IPS-NIHi11 (cell line): Measurements from ENCODE around the gene TNFRSF6B.

Experiments used
- DNase-seq: peaks from one replicate; pipeline ENCODE4 v3.0.0; 2012; ENCODE audit warnings: mixed read lengths, low spot score

TNFRSF6B gene

DNA sequence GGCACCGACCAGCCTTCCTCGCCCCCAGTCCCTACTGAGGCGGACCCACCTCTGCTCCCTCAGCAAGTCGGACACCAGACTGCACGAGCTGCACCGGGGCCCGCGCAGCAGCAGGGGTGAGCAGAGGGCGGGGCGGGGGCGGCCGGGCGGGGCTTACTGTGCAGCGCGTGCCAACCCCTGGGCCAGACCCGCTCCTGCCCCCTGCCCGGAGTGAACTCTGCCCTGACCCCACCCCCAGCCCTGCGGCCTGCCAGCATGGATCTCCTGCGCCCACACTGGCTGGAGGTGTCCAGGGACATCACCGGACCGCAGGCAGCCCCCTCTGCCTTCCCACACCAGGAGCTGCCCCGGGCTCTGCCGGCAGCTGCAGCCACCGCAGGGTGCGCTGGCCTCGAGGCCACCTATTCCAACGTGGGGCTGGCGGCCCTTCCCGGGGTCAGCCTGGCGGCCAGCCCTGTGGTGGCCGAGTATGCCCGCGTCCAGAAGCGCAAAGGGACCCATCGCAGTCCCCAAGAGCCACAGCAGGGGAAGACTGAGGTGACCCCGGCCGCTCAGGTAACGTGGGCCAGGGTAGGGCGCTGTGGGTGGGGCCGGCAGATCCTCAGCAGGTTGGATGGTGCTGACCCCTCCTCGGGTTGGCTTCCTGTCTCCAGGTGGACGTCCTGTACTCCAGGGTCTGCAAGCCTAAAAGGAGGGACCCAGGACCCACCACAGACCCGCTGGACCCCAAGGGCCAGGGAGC lies 41.7 kb downstream of the TNFRSF6B start:
- peak; percentile 67 for DNase-seq

DNA sequence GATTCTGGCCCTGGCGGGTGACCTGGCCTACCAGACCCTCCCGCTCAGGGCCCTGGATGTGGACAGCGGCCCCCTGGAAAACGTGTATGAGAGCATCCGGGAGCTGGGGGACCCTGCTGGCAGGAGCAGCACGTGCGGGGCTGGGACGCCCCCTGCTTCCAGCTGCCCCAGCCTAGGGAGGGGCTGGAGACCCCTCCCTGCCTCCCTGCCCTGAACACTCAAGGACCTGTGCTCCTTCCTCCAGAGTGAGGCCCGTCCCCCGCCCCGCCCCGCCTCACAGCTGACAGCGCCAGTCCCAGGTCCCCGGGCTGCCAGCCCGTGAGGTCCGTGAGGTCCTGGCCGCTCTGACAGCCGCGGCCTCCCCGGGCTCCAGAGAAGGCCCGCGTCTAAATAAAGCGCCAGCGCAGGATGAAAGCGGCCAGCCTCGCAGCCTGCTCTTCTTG lies 42.3 kb downstream of the TNFRSF6B start:
- DNase-seq: peak; percentile 76

DNA sequence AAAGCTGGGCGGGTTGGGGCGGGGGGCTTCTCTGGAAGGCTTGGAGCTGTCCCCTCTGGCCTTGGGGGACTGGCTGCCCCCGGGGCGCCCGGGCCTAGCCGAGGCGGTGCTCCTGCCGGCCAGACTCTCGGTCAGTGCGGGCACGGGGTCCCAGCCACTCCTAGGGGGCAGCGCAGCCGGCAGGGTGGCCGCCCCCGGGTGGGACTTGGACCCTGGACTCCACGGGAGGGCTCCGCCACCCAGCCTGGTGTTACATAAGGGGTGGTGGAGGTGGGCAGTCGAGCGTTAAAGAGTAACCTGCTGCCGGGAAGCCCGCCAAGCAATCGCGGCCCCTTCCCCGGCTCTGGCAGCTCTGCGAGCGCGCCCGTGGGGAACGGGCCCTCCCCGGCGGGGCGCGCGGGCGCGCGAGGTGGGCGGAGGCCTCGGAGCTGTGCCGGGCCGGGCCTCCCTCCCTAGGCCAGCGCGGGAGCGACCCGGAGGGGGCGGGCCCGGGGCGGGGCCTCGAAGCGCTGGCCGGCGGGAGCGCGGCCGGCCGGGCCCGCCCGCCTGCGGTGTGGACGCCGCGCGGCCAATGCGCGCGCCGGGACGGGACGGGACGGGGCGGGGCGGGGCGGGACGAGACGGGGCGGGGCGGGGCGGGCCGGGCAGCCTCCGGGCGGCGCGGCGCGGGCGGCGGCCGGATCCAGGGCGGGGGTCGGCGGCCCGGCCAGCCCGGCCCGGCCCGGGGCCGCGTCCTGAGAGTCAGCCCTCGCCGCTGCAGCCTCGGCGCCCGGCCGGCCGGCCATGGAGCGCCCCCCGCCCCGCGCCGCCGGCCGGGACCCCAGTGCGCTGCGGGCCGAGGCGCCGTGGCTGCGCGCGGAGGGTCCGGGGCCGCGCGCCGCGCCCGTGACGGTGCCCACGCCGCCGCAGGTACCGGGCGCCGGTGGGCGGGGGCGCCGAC lies 42.9 kb downstream of the TNFRSF6B start, which contains the start of gene SLC2A4RG:
Gene SLC2A4RG, plus strand, starts transcription at position 647 of the 940 bp plus-strand sequence. Its CDS starts 137 bp downstream, at position 784.
- DNase-seq: peak; percentile 99

DNA sequence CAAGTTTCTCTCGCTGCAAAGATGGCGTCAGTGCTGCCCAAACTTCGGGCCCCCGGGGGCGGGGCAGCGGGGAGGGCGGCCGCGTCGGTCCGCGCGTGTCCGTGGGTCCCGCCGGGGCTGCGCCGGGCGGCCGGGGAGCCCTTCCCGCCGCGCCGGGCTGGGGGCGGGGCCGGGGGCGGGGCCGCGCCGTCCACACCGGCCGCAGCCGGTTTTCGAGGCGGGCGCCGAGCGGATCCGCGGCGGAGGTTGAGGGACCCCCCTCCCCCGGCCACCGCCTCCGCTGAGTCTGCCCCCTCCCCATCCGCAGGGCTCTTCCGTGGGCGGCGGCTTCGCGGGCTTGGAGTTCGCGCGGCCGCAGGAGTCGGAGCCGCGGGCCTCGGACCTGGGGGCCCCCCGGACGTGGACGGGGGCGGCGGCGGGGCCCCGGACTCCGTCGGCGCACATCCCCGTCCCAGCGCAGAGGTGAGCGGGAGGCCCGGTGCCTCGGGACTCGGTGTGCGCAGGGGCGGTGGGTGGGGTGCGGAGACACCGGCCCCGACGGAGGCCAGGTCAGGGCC lies 43.7 kb downstream of the TNFRSF6B start:
- DNase-seq: peak; percentile 76

DNA sequence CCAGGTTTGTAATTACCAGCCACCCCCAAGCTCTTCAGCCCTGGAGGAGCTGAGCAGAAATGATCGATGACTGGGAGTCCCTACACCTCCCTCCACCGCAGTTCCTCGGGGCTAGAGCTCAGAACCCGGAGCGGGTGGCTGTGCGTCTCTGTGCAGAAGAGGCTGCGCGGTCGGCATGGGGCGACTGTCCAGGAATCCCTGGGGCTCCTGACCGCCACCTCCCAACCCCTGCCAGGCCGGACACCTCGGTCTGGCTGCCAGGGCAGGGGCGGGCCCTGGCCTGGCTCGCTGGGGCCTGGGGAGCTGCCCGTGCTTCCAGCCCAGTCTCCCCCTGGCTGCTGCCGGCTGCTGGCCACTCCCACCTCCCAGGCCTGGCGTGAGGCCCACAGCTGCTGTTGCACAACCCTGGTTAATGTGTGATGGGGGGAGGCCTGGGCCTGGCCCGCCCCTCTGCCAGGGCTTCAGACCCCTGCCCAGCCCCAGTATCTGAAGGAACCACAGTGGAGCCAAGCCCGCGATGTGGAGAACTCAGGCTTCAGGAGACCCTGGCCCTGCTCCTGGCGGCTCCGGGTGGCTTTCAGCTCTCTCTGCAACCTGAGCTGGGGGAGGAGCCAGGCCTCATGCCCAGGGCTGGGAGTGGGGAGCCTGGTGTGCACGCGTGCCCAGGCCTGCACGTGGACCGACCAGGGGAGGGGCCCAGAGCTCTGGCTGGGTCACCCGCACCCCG lies 44.3 kb downstream of the TNFRSF6B start:
- peak; percentile 89 for DNase-seq

DNA sequence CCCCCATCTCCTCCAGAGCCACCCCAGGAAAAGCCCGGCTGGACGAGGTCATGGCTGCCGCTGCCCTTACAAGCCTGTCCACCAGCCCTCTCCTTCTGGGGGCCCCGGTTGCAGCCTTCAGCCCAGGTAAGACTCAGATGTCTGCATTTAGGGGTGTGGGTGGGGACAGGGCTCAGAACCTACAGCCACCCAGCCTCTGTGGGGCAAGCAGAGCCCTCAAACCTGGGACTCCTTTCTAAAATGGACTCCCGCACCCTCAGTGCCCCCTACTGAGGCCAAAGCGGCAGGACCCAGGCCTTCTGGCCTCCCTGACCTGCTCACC lies 44.9 kb downstream of the TNFRSF6B start:
- DNase-seq: no peak

DNA sequence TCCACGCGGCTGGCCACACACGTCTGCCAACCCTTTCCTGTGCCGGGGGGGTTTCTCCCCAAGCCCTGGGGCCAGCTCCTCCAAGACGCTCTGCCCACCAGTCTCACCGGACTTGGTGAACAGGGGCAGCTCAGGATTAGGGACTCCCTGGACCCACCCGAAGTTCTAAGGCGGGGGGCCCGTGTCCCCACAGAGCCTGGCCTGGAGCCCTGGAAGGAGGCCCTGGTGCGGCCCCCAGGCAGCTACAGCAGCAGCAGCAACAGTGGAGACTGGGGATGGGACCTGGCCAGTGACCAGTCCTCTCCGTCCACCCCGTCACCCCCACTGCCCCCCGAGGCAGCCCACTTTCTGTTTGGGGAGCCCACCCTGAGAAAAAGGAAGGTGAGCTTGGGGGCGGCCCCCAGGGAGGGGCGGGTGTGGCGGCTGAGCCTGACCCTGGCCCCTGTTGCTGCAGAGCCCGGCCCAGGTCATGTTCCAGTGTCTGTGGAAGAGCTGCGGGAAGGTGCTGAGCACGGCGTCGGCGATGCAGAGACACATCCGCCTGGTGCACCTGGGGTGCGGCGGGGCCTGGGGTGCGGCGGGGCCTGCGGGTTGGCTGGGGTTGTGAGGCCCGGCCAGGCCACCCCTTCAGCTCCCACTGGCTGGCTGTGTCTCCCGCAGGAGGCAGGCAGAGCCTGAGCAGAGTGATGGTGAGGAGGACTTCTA lies 45.4 kb downstream of the TNFRSF6B start:
- no peak for DNase-seq

DNA sequence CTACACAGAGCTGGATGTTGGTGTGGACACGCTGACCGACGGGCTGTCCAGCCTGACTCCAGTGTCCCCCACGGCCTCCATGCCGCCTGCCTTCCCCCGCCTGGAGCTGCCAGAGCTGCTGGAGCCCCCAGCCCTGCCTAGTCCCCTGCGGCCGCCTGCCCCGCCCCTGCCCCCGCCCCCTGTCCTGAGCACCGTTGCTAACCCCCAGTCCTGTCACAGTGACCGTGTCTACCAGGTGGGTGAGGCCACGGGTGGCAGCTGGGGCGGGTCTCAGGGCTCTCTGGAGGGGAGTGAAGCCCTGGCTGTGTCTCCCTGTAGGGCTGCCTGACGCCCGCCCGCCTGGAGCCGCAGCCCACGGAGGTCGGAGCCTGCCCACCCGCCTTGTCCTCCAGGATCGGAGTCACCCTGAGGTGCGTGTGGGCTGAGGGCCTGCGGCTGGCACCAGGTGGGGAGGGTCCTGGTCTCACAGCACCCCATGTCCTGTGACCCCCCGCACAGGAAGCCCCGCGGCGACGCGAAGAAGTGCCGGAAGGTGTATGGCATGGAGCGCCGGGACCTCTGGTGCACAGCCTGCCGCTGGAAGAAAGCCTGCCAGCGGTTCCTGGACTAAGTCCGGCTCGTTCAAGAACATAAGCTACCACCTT lies 46.1 kb downstream of the TNFRSF6B start:
- no peak for DNase-seq

DNA sequence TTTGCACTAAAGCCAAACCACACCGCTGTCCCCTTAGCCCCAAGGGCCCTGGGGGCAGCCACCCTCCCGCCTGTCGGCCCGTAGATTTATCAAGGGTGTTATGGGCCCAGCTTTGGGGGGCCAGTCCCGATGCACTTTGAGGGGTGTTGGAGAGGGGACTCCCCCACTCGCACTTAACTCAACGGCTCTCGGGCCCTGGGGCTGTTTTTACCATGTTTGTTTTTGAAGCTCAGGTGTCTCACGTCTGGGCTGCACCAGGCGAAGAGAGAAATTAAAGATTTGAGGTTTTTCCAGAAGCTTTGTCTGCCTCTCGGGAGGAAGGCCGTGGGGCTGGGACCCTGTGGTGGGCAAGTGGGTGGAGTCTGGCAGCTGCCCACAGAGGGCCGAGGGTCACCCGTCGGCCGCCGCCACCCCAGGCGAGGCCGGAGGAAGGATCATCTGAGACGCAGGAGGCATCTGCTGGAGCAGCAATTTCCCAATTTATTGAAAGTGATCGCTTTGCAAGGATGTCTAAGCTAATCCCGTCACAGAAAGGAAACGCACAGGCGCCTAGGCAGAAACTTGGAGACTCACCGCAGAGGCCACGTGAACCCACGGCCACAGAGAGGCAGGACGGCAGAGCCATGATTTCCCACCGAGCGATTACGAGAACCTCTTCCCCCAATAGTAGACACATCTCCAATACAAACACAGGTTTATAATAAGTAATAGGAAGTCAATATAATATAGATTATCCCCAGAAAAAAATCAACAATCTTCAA lies 46.9 kb downstream of the TNFRSF6B start:
- no peak for DNase-seq

DNA sequence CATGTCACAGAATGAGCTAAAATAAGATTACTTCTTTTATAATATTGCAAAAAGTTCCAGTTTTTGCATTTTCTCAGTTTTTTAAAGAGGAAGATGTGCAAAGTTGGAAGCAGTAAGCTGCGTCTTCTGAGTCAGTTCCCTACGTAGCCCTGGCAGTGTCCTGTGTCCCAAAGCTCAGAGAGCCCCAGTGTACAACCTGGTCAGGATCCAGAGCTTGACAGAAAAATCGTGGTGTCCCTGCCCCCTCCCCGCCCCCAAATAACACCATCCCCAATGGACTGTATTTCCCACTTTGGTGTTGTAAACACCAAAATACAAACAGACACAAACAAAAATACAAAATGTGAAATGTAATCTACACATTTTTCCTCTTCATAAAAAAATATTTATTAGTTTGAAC lies 47.7 kb downstream of the TNFRSF6B start:
- DNase-seq: no peak

DNA sequence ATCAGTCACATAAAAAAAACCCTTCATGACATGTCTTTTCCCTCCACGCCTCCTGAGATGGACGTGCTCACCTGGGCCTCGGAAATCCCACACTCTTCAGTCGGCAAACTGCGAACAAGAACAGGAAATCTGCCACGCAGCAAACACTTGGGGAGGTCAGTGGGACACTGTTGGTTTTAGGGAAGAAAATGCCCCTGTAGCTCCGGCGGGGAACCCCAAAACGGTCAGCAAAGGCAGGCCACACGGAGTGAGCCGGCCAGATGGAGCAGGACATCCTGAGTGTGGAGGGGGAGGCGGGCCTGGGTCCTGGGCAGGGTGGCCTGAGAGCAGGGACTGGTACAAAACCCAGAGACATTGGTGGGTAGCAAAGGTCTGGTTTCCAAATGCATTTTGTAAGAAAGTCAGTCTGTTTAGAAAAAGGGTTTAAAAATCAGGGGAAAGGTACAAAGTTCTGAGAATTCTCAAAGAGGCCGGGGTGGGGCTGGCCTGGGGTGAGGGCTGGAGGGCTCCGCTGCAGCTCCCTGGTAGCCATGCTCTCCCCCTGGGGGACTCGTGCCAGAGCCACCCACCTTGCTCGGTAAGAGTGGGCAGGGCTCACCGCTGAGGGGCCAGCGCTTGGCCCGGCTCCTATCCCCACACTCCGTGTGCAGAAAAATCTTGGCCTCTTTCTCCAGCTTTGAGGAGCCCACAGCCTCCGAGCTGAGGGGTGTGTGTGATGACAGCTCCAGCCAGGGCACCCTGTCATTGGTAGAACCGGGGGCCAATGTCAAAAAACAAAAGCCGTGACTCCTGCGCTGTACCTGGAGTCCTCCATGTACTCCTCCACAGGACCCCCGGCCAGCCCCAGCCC lies 48.3 kb downstream of the TNFRSF6B start:
- no peak for DNase-seq

DNA sequence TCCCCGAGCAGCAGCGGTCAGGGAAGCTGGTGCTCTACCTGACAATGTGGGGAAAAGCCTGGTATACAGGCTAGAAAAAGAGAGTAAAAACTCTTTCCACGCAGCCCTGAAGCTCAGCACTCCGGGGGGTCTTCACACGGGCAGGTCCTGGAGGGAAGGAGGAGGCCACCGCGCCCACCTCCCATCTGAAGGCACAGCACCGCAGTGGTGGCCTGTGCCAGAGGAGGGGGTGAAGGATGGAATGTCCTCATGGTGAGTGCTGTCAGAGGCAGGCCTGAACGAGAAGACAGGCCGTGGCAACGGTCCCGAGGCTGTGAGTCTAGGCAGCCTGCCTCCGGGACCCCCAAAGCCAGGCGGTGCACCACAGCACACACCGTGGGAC lies 49.0 kb downstream of the TNFRSF6B start:
- no peak for DNase-seq

DNA sequence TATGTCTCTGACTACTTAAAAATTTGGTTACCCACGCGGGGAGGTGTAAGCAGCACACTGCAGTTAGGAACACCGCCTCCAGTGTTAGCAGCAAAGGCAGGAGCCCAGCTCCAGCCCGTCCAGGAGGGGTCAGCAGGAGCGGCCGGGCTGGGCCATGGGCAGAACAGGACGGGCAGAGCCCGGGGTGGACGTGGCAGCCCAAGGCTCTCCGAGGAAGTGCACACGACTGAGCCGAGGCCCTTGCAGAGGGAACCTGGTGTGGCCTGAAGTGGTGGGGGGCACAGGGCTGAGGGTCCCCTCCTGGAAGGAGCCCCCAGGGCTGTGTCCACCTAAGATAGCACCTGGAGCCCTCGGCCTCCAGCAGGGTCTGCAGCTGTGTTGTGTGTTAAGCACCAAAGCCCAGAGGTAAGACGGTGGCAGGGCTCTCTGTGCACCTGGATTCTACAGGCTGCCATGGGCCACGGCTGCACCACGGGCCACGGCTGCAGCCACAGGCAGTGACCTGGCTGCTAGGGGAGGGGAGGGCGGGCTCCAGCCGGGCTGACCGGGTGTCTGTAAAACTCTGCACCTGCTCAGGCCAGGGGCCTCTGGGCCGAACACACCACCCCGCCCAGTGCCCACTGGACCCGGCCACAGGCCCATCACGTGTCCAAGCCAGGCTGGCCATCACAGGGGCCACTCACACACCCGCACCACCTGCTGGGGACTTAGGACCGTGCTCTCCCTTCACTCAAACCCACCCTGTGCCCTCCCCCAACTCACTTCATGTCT lies 49.7 kb downstream of the TNFRSF6B start:
- no peak for DNase-seq

DNA sequence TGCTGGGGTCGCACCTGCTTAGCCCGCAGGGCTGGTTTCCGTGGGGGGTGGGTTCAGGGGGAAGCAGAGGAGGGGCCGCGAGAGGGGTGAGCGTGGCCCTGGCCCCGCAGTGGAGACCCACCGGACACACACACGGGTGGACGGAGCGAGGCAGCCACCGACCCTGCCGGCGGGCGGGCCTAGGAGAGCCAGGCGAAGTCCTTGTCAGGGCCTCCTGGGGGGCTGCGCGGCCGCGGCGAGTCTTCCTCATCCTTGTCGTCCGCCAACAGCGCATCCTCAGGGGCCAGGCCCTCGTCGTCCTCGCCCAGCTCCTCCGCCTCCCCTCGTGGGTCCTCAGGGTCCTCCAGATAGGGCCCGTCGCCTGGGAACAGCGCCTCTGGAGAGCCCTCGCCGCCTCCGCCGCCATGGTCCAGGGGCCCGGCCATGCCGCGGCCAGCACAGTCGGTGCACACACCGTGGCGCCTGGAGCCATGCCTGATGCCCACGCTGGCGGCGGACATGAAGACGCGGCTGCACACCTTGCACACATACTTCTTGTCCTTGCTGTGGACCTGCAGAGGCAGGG lies 50.4 kb downstream of the TNFRSF6B start:
- no peak for DNase-seq

DNA sequence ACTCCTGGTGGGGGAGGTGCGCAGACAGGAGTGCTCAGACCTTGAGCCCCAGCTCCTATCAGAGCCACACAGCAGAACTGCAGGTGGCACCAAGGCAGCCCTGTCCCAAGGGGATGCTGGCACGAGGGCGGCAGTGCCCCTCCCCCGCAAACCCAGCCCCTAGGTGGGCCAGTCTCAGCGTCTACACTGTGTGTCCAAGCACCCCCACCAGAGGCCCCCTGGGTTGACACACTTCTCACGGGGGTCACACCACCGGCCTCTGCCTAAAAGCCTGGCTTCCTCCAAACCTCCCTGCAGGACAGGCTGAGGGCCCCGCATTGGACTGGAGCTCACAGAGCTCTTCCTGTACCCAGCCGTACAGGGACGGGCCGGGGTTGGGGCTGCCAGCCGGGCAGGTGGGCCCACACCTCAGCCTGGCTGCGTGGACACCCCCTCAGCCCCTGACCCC lies 51.2 kb downstream of the TNFRSF6B start:
- DNase-seq: no peak
